ENCODE measurements around the gene ZBTB16. TPM values are rescaled to one million over a fixed set of nuclear protein-coding genes. Genes with fewer than 3 reads are reported as not detected.

The ZBTB16 gene
- total and polyA plus RNA-seq, 2 experiments from 2014 or later, result 0.29 to 1.4 TPM

DNA sequence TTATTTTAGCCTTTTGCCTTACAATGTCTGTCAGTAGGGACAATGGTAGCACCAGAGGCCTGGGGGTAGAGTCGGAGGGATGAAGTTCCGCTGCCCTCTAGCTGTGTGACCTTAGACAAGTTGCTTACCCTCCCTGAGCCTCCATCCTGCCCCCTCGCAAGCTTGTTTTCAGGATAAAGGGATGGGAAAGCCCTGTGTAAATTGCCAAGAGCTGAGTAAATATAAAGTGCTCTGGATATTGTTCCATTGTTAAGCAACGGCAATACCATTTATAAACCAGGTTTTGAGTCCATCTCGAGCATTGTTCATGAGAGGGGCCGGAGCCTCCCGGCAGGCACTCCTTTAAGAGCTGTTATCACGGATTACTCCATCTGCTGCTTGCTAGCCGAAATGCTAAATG is 72.9 kb downstream of the ZBTB16 start:
- no peak overlapping the region for H3K27ac Mint-ChIP-seq
- Histone ChIP-seq H3K4me2 (no peak overlapping the region), H3K9me2 (ENCODE audit: insufficient read depth) (peaks cover 8% of the 10 kb centered on the region), H4K20me1 (replicated peaks; ENCODE audit: insufficient read depth) (no peaks in the 10 kb centered on the region; the same call in 1 of the 2 replicates), H3K4me1 (ENCODE audit: insufficient read depth) (no peaks in the 10 kb centered on the region; the same call in 1 of the 2 replicates), H2AFZ (no peak overlapping the region), H3K27ac (ENCODE audit: low read depth) (no peak overlapping the region), H3K27me3 (ENCODE audit: insufficient read depth) (no peaks in the 10 kb centered on the region), H3K4me3 (no peak overlapping the region), H3K79me2 (replicated peaks; ENCODE audit: insufficient read depth) (no peaks in the 10 kb centered on the region), H3K36me3 (ENCODE audit: insufficient read depth) (no peaks in the 10 kb centered on the region), H3F3A (replicated peaks; ENCODE audit: low read depth) (no peaks in the 10 kb centered on the region)
- H3K9me3 Mint-ChIP-seq, result no peaks in the 10 kb centered on the region
- no peak overlapping the region for H3K4me3 Mint-ChIP-seq
- peaks cover 5% of the 10 kb centered on the region for H3K27me3 Mint-ChIP-seq (ENCODE audit: insufficient read depth, low read depth, poor library complexity)
- ATAC-seq (peak; percentile 33; the same call in 2 of the 3 replicates), DNase-seq (ENCODE audit: low spot score) (no peak)
- H3K4me1 Mint-ChIP-seq, result peaks cover 13% of the 10 kb centered on the region
- TF ChIP-seq, protein P1, sequence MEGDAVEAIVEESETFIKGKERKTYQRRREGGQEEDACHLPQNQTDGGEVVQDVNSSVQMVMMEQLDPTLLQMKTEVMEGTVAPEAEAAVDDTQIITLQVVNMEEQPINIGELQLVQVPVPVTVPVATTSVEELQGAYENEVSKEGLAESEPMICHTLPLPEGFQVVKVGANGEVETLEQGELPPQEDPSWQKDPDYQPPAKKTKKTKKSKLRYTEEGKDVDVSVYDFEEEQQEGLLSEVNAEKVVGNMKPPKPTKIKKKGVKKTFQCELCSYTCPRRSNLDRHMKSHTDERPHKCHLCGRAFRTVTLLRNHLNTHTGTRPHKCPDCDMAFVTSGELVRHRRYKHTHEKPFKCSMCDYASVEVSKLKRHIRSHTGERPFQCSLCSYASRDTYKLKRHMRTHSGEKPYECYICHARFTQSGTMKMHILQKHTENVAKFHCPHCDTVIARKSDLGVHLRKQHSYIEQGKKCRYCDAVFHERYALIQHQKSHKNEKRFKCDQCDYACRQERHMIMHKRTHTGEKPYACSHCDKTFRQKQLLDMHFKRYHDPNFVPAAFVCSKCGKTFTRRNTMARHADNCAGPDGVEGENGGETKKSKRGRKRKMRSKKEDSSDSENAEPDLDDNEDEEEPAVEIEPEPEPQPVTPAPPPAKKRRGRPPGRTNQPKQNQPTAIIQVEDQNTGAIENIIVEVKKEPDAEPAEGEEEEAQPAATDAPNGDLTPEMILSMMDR (conservative IDR thresholded peaks at IDR 0.05; ENCODE audit: low read depth in 2 of 2), result peak in 1 of 2 experiments; percentile 40; a peak in 2 of 4 replicates
- TF ChIP-seq, protein P2, sequence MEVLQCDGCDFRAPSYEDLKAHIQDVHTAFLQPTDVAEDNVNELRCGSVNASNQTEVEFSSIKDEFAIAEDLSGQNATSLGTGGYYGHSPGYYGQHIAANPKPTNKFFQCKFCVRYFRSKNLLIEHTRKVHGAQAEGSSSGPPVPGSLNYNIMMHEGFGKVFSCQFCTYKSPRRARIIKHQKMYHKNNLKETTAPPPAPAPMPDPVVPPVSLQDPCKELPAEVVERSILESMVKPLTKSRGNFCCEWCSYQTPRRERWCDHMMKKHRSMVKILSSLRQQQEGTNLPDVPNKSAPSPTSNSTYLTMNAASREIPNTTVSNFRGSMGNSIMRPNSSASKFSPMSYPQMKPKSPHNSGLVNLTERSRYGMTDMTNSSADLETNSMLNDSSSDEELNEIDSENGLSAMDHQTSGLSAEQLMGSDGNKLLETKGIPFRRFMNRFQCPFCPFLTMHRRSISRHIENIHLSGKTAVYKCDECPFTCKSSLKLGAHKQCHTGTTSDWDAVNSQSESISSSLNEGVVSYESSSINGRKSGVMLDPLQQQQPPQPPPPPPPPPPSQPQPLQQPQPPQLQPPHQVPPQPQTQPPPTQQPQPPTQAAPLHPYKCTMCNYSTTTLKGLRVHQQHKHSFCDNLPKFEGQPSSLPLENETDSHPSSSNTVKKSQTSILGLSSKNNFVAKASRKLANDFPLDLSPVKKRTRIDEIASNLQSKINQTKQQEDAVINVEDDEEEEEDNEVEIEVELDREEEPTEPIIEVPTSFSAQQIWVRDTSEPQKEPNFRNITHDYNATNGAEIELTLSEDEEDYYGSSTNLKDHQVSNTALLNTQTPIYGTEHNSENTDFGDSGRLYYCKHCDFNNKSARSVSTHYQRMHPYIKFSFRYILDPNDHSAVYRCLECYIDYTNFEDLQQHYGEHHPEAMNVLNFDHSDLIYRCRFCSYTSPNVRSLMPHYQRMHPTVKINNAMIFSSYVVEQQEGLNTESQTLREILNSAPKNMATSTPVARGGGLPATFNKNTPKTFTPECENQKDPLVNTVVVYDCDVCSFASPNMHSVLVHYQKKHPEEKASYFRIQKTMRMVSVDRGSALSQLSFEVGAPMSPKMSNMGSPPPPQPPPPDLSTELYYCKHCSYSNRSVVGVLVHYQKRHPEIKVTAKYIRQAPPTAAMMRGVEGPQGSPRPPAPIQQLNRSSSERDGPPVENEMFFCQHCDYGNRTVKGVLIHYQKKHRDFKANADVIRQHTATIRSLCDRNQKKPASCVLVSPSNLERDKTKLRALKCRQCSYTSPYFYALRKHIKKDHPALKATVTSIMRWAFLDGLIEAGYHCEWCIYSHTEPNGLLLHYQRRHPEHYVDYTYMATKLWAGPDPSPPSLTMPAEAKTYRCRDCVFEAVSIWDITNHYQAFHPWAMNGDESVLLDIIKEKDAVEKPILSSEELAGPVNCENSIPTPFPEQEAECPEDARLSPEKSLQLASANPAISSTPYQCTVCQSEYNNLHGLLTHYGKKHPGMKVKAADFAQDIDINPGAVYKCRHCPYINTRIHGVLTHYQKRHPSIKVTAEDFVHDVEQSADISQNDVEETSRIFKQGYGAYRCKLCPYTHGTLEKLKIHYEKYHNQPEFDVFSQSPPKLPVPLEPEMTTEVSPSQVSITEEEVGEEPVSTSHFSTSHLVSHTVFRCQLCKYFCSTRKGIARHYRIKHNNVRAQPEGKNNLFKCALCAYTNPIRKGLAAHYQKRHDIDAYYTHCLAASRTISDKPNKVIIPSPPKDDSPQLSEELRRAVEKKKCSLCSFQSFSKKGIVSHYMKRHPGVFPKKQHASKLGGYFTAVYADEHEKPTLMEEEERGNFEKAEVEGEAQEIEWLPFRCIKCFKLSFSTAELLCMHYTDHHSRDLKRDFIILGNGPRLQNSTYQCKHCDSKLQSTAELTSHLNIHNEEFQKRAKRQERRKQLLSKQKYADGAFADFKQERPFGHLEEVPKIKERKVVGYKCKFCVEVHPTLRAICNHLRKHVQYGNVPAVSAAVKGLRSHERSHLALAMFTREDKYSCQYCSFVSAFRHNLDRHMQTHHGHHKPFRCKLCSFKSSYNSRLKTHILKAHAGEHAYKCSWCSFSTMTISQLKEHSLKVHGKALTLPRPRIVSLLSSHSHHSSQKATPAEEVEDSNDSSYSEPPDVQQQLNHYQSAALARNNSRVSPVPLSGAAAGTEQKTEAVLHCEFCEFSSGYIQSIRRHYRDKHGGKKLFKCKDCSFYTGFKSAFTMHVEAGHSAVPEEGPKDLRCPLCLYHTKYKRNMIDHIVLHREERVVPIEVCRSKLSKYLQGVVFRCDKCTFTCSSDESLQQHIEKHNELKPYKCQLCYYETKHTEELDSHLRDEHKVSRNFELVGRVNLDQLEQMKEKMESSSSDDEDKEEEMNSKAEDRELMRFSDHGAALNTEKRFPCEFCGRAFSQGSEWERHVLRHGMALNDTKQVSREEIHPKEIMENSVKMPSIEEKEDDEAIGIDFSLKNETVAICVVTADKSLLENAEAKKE (CRISPR knock-in tag; IDR thresholded peaks at IDR 0.05), result no peak
- H3K36me3 Mint-ChIP-seq (ENCODE audit: low read depth), result no peaks in the 10 kb centered on the region

DNA sequence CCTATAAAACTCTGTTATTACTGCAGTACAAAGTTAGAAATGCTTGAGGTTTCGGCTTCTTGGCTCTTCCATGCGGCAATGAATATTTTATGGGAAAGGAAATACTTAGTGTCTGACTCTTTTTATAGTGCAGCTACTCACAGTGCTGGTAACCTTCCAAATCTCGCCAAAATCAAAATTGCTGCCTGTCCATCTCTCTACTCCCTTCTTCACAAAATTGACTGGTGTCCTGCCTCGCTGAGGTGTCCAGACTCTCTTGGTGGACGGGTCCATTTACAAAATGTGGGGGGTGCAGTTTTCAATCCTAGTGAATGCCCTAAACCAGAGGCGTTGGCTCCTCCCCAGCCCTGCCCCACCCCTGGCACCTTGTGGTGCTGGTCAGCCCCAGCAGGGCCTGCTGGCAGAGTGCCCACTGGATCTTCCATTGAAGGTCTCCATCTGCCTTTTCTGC is 73.5 kb downstream of the ZBTB16 start:
- Histone ChIP-seq H3K4me3 (no peak overlapping the region), H3K27ac (ENCODE audit: low read depth) (no peak overlapping the region), H2AFZ (no peak overlapping the region), H3K36me3 (ENCODE audit: insufficient read depth) (no peaks in the 10 kb centered on the region), H3K4me1 (ENCODE audit: insufficient read depth) (no peaks in the 10 kb centered on the region; the same call in 1 of the 2 replicates), H3F3A (replicated peaks; ENCODE audit: low read depth) (no peaks in the 10 kb centered on the region), H3K4me2 (no peak overlapping the region), H4K20me1 (replicated peaks; ENCODE audit: insufficient read depth) (no peaks in the 10 kb centered on the region; the same call in 1 of the 2 replicates), H3K9me2 (ENCODE audit: insufficient read depth) (peaks cover 8% of the 10 kb centered on the region), H3K79me2 (replicated peaks; ENCODE audit: insufficient read depth) (no peaks in the 10 kb centered on the region), H3K27me3 (ENCODE audit: insufficient read depth) (no peaks in the 10 kb centered on the region)
- TF ChIP-seq, protein P3, sequence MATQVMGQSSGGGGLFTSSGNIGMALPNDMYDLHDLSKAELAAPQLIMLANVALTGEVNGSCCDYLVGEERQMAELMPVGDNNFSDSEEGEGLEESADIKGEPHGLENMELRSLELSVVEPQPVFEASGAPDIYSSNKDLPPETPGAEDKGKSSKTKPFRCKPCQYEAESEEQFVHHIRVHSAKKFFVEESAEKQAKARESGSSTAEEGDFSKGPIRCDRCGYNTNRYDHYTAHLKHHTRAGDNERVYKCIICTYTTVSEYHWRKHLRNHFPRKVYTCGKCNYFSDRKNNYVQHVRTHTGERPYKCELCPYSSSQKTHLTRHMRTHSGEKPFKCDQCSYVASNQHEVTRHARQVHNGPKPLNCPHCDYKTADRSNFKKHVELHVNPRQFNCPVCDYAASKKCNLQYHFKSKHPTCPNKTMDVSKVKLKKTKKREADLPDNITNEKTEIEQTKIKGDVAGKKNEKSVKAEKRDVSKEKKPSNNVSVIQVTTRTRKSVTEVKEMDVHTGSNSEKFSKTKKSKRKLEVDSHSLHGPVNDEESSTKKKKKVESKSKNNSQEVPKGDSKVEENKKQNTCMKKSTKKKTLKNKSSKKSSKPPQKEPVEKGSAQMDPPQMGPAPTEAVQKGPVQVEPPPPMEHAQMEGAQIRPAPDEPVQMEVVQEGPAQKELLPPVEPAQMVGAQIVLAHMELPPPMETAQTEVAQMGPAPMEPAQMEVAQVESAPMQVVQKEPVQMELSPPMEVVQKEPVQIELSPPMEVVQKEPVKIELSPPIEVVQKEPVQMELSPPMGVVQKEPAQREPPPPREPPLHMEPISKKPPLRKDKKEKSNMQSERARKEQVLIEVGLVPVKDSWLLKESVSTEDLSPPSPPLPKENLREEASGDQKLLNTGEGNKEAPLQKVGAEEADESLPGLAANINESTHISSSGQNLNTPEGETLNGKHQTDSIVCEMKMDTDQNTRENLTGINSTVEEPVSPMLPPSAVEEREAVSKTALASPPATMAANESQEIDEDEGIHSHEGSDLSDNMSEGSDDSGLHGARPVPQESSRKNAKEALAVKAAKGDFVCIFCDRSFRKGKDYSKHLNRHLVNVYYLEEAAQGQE (IDR thresholded peaks at IDR 0.05; ENCODE audit: unreplicated experiment), result no peak
- TF ChIP-seq ZNF331 (CRISPR knock-in tag; IDR thresholded peaks at IDR 0.05; ENCODE audit: low read depth), result no peak
- TF ChIP-seq, protein P4, sequence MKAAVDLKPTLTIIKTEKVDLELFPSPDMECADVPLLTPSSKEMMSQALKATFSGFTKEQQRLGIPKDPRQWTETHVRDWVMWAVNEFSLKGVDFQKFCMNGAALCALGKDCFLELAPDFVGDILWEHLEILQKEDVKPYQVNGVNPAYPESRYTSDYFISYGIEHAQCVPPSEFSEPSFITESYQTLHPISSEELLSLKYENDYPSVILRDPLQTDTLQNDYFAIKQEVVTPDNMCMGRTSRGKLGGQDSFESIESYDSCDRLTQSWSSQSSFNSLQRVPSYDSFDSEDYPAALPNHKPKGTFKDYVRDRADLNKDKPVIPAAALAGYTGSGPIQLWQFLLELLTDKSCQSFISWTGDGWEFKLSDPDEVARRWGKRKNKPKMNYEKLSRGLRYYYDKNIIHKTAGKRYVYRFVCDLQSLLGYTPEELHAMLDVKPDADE (IDR thresholded peaks at IDR 0.05), result no peak
- TF ChIP-seq CREB1 (CRISPR knock-in tag; IDR thresholded peaks at IDR 0.05; ENCODE audit: low read depth), result no peak
- no peak for ATAC-seq
- Mint-ChIP-seq H3K4me3 (no peak overlapping the region), H3K36me3 (ENCODE audit: low read depth) (no peaks in the 10 kb centered on the region), H3K27me3 (ENCODE audit: insufficient read depth, low read depth, poor library complexity) (peaks cover 5% of the 10 kb centered on the region), H3K27ac (no peak overlapping the region), H3K4me1 (peaks cover 13% of the 10 kb centered on the region), H3K9me3 (no peaks in the 10 kb centered on the region)
- no peak for DNase-seq (ENCODE audit: low spot score)

Measured in GM23338 (cell line).